Immature natural killer cell (primary cell): ENCODE data around the gene KRT13. TPM values are rescaled to one million over a fixed set of nuclear protein-coding genes. Genes with fewer than 3 reads are reported as not detected.

Experiments used
- DNase-seq, 3 donors: peaks; one replicate each; pipeline ENCODE4 v3.0.0; 2022; ENCODE audit warnings: mixed read lengths in 1 of 3
- H3K27ac Mint-ChIP-seq, 6 donors: one replicate each; pipeline ENCODE4 v1.8.0; 2020; ENCODE audit warnings: mixed read lengths in 6 of 6, mild to moderate bottlenecking in 5 of 6, inconsistent platforms in 4 of 6, moderate library complexity in 3 of 6
- H3K27me3 Mint-ChIP-seq, 3 donors: one replicate each; pipeline ENCODE4 v1.8.0; 2020 to 2021; ENCODE audit warnings: low read depth in 3 of 3, mild to moderate bottlenecking in 3 of 3, mixed read lengths in 3 of 3, moderate library complexity in 3 of 3, inconsistent platforms in 1 of 3
- H3K36me3 Mint-ChIP-seq, 3 donors: one replicate each; pipeline ENCODE4 v1.8.0; 2020; ENCODE audit warnings: mixed read lengths in 3 of 3, inconsistent platforms in 2 of 3, mild to moderate bottlenecking in 2 of 3
- H3K4me1 Mint-ChIP-seq, 2 donors: one replicate each; pipeline ENCODE4 v1.8.0; 2020; ENCODE audit warnings: inconsistent platforms in 2 of 2, mild to moderate bottlenecking in 2 of 2, mixed read lengths in 2 of 2, moderate library complexity in 1 of 2
- H3K4me3 Mint-ChIP-seq, 5 donors: one replicate each; pipeline ENCODE4 v1.8.0; 2020; ENCODE audit warnings: mild to moderate bottlenecking in 5 of 5, mixed read lengths in 5 of 5, inconsistent platforms in 3 of 5, moderate library complexity in 3 of 5
- H3K9me3 Mint-ChIP-seq, 6 donors: one replicate each; pipeline ENCODE4 v1.8.0; 2020; ENCODE audit warnings: mild to moderate bottlenecking in 6 of 6, mixed read lengths in 6 of 6, inconsistent platforms in 4 of 6, moderate library complexity in 3 of 6
- polyA plus RNA-seq, 3 donors: library from polyadenylated mRNA; unstranded; fragments of 300-500 nt; fragmentation: Illumina TruSeq; gene quantifications; one replicate each; pipeline ENCODE4 v1.2.3, GENCODE V29; 2021

Gene KRT13
- polyA plus RNA-seq, 3 donors from 2014 or later, result not detected

GRCh38 chr17:41489531-41489930, 15.9 kb downstream of the KRT13 start, which contains the start of gene KRT36:
Gene KRT36 (minus strand): TSS chr17:41489910. CDS start chr17:41489864, 46 bp downstream.
- H3K4me1 Mint-ChIP-seq, result no peaks in the 10 kb centered on the region
- H3K27ac Mint-ChIP-seq, result no peak within 1 kb of the TSS
- H3K4me3 Mint-ChIP-seq, result no peak within 1 kb of the TSS
- H3K9me3 Mint-ChIP-seq, result no peaks in the 10 kb centered on the region
- H3K27me3 Mint-ChIP-seq, result peaks cover 2 to 13% (median 6%) of the 10 kb centered on the region in 3 donors
- DNase-seq, result no peak
- no peaks in the 10 kb centered on the region for H3K36me3 Mint-ChIP-seq

DNA sequence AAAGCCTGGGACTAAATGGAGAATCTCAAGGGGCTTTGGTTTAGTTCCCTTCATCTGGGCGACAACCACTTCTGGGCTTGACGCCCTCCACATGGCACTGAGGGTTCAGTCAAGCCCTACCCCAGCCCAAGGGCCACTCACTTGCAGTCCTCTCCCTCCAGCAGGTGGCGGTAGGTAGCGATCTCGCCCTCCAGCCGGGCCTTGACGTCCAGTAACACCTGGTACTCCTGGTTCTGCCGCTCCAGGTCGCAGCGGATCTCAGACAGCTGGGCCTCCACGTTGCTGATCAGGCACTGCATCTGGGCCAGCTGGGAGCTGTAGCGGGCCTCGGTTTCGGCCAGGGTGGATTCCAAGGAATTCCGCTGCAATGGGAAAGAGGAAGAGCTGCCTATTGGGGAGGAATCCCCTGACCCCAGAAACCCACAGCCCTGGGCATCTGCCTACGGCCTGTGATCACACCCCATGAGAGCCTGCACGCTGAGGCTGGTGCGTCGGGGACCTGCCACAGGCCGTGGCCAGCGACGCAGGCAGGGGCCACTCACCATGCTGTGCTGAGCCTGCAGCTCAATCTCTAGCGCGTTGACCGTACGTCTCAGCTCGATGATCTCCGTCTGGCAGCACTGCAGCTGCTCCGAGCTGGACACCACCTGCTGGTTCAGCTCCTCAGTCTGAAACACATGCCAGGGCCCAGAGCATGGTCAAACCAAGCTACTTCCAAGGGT, 18.4 kb downstream of the KRT13 start:
- H3K4me1 Mint-ChIP-seq, result no peaks in the 10 kb centered on the region
- H3K27me3 Mint-ChIP-seq, result peaks cover 2 to 8% (median 8%) of the 10 kb centered on the region in 3 donors
- no peaks in the 10 kb centered on the region for H3K9me3 Mint-ChIP-seq
- H3K27ac Mint-ChIP-seq, result no peak overlapping the region
- no peaks in the 10 kb centered on the region for H3K36me3 Mint-ChIP-seq
- no peak overlapping the region for H3K4me3 Mint-ChIP-seq
- peak in 2 of 3 donors; percentile 16 to 19 for DNase-seq

DNA sequence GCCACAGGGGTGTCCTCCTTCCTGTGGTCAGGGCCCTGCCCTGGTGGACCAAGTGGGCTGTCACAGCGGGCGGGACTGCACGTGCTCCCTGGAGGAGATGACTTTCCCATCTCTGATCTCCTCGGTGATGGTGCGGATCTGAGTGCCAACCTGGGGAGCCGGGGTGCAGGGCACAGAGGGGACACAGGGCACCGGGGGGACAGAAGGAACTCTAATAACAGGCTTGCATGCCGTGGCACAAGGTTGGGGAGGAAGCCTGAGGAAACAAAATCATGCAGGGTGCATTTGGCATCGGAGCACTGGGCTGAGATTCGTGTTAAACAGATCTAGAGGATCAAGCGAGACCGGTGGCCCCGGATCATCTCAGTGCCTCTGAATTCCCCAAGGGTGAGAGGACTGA, 19.1 kb downstream of the KRT13 start:
- H3K4me3 Mint-ChIP-seq, result no peak overlapping the region
- no peak overlapping the region for H3K27ac Mint-ChIP-seq
- DNase-seq, result no peak
- H3K4me1 Mint-ChIP-seq, result no peaks in the 10 kb centered on the region
- H3K27me3 Mint-ChIP-seq, result peaks cover 2 to 8% (median 8%) of the 10 kb centered on the region in 3 donors
- H3K9me3 Mint-ChIP-seq, result no peaks in the 10 kb centered on the region
- H3K36me3 Mint-ChIP-seq, result no peaks in the 10 kb centered on the region

DNA sequence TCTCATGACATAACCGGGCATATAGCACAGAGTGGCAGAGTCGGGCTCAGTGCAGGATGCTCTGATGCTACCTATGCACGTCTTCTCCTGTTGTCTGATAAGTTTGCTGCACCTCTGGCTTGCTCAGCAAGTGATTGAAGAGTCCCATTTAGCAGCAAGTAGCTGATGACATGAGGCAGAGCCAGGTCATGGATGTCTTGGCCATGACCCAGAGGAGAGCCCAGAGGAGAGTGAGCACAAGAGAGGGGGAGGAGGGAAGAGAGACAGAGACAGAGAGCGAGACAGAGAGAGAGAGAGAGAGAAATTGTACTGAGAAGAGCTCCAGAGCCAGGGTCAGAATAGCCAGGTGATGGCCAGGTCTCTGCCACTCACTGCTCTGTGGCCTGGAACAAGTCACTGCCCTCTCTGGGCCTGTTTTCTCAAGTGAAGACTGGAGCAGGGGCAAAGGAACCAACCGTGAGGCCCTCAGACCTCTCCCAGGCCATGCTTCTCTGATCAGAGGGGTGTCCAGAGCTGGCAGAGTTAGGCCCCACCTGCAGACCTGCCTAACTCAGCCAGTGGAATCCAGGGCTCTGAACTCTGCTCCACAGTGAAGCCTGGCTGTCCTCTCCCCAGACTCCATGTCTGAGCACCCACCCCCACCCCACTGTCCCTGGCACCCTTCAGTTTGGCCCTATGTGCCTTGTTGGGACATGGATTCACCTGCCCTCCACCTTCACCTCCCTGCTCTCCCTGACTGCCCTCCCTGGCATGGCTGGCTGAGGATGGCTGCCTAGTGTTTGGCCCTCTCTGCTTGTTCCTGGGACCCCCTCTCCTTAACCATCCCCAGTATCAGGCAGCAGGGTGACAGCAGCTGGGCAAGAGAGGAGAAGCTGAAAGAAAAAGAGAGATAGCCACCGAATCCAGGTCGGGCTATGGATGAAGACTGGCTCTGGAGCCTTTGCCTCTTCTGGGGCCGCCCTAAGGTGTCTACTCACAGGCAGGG, 20.2 kb downstream of the KRT13 start:
- no peaks in the 10 kb centered on the region for H3K4me1 Mint-ChIP-seq

DNA sequence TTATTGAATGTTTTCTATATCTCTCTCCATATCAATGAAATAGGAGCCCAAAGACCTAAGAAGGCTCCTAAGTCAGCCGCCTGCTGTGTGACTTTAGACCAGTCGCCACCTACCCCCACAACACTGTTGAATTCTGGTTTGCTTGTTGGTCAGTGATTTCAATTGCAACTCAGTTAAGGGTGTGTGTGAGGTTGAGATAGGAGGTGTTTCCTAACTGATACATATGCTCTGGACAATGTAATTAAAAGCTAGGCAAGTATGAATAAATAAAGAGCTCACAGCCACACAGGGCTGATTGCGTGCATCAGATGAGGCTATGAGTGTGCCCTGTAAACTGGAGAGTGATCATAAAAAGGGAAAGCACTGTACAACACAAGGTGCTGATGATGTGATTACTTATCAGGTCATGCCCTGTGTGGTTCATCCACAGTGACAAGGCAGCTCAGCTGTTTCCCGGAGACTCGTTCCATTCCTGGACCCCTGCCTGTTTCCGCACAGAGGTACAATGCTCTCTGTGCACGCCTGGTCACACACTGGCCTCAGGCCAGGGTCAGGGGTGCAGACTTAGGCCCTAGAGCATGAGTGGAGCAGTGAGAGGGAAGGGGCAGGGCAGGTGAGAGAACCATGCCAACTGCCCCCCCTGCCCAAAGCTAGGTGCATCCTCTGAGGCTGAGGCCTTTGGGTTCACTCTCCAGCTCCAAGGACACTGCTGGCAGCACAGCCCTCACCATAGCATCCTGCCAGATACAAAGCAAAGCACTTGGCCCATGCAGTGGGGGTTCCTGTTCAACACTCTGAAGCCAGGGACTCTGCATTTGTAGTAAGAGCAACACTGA, 21.2 kb downstream of the KRT13 start:
- no peaks in the 10 kb centered on the region for H3K36me3 Mint-ChIP-seq
- H3K9me3 Mint-ChIP-seq, result no peaks in the 10 kb centered on the region
- no peak for DNase-seq
- no peak overlapping the region for H3K27ac Mint-ChIP-seq
- no peak overlapping the region for H3K4me3 Mint-ChIP-seq
- H3K27me3 Mint-ChIP-seq, result peaks cover 2 to 4% (median 4%) of the 10 kb centered on the region in 3 donors
- no peaks in the 10 kb centered on the region for H3K4me1 Mint-ChIP-seq

More for the DNA sequence above, 20.2 kb downstream of the KRT13 start:
- Mint-ChIP-seq H3K36me3 (no peaks in the 10 kb centered on the region), H3K27ac (peak overlapping the region in 1 of 6 donors; percentile 40), H3K27me3 (peaks cover 2 to 4% (median 4%) of the 10 kb centered on the region in 3 donors), H3K9me3 (no peaks in the 10 kb centered on the region), H3K4me3 (no peak overlapping the region)
- no peak for DNase-seq

DNA sequence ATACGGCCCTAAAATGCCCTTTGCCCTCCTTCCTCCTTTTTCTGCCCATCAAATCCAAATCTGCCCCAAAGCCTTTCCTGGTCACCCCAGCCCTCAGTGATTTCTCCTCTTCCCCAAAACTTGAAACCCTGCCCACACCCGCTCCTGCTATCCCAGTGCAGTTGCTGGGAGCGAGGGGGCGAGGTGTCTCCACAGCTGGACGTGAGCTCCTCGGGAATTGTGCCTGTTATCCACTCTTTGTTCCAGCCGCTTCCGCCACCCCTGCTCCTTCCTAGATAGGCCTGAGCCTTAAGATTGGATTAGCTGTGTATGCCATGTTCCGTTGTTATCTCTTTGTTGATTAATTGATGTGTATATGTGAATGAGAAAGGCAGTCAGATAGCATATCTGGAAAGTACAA, 21.9 kb downstream of the KRT13 start:
- Mint-ChIP-seq H3K4me1 (no peaks in the 10 kb centered on the region), H3K27ac (no peak overlapping the region), H3K36me3 (no peaks in the 10 kb centered on the region), H3K27me3 (peaks cover 2 to 4% (median 4%) of the 10 kb centered on the region in 3 donors), H3K9me3 (no peaks in the 10 kb centered on the region), H3K4me3 (no peak overlapping the region)
- DNase-seq, result no peak

- H3K27ac Mint-ChIP-seq, result no peak within 1 kb of the TSS
- no peak within 1 kb of the TSS for H3K4me3 Mint-ChIP-seq
Measured at GRCh38 chr17:41481036-41481435, 24.4 kb downstream of the KRT13 start, which contains the start of gene KRT35. Gene KRT35 (minus strand): TSS chr17:41481151. CDS start chr17:41481097, 54 bp downstream.

GRCh38 chr17:41480581-41480980, 24.8 kb downstream of the KRT13 start:
- Mint-ChIP-seq H3K27ac (no peak overlapping the region), H3K36me3 (no peaks in the 10 kb centered on the region), H3K27me3 (peaks cover 2 to 6% (median 3%) of the 10 kb centered on the region in 3 donors), H3K9me3 (no peaks in the 10 kb centered on the region), H3K4me1 (no peaks in the 10 kb centered on the region), H3K4me3 (no peak overlapping the region)
- DNase-seq, result no peak

More at GRCh38 chr17:41481036-41481435, 24.4 kb downstream of the KRT13 start, which contains the start of gene KRT35:
- Mint-ChIP-seq H3K36me3 (no peaks in the 10 kb centered on the region), H3K27me3 (peaks cover 3 to 6% (median 4%) of the 10 kb centered on the region in 3 donors), H3K4me1 (no peaks in the 10 kb centered on the region), H3K9me3 (no peaks in the 10 kb centered on the region)
- DNase-seq, result no peak

DNA sequence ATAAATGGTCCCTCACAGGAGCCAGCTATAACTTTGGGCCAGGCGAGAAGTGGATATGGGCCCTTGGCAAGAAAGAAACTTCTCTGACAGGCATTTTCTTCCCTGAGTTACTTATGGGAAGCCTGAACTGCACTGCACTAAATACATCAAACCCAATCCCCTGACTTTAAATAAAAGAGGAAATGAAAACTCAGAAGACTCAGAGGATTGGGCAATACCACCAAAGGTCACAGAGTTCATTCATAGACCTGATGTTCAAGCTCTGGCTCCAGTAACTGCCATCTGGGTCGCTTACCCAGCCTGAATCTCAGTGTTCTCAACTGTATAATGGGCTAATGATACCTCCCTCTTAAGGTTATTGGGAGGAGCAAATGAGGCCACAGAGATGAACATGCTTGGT, 25.3 kb downstream of the KRT13 start:
- peaks cover 2 to 6% (median 3%) of the 10 kb centered on the region in 3 donors for H3K27me3 Mint-ChIP-seq
- no peak overlapping the region for H3K27ac Mint-ChIP-seq
- H3K36me3 Mint-ChIP-seq, result no peaks in the 10 kb centered on the region
- H3K4me1 Mint-ChIP-seq, result no peaks in the 10 kb centered on the region
- DNase-seq, result no peak
- no peaks in the 10 kb centered on the region for H3K9me3 Mint-ChIP-seq
- H3K4me3 Mint-ChIP-seq, result no peak overlapping the region

DNA sequence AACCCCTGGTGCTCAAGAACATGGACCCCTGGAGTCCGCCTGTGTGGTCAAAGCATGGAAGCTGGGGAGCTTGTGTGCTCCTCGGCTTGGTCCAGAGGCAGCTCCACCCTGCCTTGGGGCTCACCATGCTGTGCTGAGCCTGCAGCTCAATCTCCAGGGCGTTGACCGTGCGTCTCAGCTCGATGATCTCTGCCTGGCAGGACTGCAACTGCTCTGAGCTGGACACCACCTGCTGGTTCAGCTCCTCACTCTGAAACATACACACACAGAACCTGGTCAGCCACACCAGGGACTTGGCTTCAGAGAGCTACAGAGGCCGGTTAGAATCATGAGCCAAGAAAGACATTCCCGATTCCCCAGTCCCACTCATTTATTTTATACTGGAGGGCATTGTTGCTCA, 27.2 kb downstream of the KRT13 start:
- no peak overlapping the region for H3K27ac Mint-ChIP-seq
- no peaks in the 10 kb centered on the region for H3K4me1 Mint-ChIP-seq
- no peak for DNase-seq
- no peaks in the 10 kb centered on the region for H3K9me3 Mint-ChIP-seq
- no peaks in the 10 kb centered on the region for H3K36me3 Mint-ChIP-seq
- H3K27me3 Mint-ChIP-seq, result peaks cover 0 to 6% (median 4%) of the 10 kb centered on the region in 3 donors
- no peak overlapping the region for H3K4me3 Mint-ChIP-seq

DNA sequence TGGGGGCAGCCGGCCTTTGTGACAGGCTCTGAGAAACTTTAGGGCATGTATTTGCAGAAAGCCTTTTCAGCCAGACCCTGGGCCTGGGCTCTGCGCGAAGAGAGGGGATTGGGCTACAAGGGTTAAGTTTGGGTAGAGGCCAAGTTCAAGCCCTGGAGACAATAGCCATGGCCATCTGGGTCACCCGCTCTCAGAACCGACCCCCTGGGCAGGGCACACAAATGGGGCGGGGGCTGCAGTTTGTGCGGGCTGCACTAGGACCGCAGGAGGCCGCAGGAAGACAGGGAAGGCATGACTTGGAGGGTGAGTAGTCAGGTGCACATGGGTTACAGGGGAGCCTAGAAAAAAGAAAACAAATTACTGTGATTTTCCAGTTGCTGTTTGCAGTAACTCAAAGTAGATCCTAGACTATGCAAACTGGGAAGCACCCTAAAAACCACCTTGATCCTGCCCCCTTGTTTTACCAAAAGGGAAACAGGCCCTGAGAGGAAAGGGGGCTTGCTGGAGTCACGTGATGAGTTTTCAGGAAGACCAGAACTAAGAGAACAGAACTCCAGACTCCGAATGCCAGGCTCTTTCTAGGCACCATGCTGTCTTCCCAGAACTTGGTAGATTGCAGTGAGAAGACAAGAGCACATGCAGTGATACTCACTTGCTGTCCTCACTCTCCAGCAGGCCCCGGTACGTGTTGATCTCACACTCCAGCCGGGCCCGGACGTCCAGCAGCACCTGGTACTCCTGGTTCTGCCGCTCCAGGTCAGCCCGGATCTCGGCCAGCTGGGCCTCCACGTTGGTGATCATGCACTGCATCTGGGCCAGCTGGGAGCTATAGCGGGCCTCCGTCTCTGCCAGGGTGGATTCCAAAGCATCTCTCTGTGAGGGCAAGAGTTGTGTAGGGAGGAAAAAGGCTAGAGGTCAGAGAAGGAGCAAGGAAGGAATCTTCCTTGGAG, 28.3 kb downstream of the KRT13 start:
- Mint-ChIP-seq H3K27me3 (peaks cover 0 to 7% (median 5%) of the 10 kb centered on the region in 3 donors), H3K9me3 (no peaks in the 10 kb centered on the region), H3K36me3 (no peaks in the 10 kb centered on the region), H3K27ac (no peak overlapping the region), H3K4me1 (no peaks in the 10 kb centered on the region), H3K4me3 (no peak overlapping the region)
- no peak for DNase-seq

DNA sequence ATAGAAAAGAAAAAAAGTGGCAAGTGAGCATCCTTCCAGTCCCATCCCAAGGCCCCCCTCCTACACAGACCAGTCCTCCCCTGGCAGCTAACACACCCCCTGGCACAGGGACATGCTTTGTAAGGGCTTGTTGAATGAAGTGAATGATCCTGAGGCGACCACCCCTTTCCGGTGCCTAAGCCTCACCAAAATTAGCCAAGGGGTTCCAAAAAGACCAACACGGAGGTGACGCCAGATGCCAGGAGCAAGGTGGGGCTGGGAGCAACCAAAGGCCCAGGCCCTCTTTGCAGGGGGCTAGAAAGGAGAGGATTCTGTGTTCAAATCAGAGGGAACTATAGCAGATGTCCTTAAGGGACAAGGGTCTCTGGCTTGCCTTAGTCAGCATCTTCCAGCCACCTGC, 30.0 kb downstream of the KRT13 start:
- Mint-ChIP-seq H3K4me3 (no peak overlapping the region), H3K9me3 (no peaks in the 10 kb centered on the region), H3K27ac (no peak overlapping the region), H3K27me3 (peaks cover 0 to 10% (median 5%) of the 10 kb centered on the region in 3 donors), H3K36me3 (no peaks in the 10 kb centered on the region), H3K4me1 (no peaks in the 10 kb centered on the region)
- DNase-seq, result no peak
